ENCODE results near the gene SYNPO2. TPM values are rescaled to one million over a fixed set of nuclear protein-coding genes. Genes with fewer than 3 reads are reported as not detected.
"Not testable (repeated sequence)": the region's sequence is repeated elsewhere in the genome, so short reads cannot be mapped to it uniquely, and the experiment has no call there.

SYNPO2 gene
- total and polyA plus RNA-seq, 10 donors, result 3.6 to 72.1 (median 29.0) TPM

DNA sequence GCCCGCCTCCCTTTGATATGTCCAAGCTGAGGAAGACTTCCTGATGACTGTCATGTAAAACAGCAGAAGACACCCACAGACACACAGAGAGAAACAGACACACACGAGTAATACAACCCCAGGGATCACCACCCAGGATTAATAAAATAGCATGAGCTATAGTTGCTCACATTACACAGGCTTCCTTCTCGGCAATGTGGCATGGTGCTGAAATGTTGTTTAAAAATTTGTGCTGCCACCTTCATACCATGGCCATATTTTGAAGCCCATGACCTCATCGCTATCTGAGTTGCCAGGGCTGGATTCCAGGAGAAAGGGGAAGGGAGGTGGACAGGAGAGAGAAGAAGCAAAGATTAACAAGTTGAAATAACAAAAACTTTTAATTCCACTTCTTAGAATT is 111.7 kb downstream of the SYNPO2 start:
- H3K27me3 ChIP-seq (replicated peaks in 1 of 7), result no peaks in the 10 kb centered on the region
- H3K27ac ChIP-seq, result no peak overlapping the region
- WGBS, 5 donors, result 80 to 83% (median 83%) methylated on average over 4 of the region's 4 CpGs
- no peak for TF ChIP-seq POLR2AphosphoS5 (IDR thresholded peaks at IDR 0.05)
- DNase-seq, result no peak
- intact Hi-C loops (cut with DNase I; ENCODE audit: low total_unique reads), result no loop called here
- no peaks in the 10 kb centered on the region for H3K36me3 ChIP-seq
- peaks cover 0 to 4% (median 0%) of the 10 kb centered on the region in 6 donors for H3K4me1 ChIP-seq
- no peak overlapping the region for H3K4me3 ChIP-seq
- no peaks in the 10 kb centered on the region for H3K9me3 ChIP-seq

DNA sequence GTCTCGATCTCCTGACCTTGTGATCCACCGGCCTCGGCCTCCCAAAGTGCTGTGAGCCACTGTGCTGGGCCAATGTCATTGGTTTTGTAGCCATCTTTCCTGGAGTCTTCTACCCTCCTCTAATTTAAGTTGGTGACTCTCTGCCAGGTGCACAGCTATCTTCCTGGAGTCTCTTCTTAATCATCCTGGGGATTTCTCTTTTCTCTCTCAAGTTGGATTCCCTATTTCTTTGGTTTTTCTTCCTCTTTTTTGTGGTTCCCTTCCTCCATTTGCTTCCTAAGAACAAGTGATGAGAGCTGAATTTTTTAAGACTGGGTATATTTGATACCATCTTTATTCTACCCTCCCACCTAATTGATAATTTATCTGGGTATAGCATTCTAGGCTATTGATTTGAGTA is 113.8 kb downstream of the SYNPO2 start:
- no peak for DNase-seq
- no peaks in the 10 kb centered on the region for H3K27me3 ChIP-seq (replicated peaks in 1 of 7)
- intact Hi-C loops (cut with DNase I; ENCODE audit: low total_unique reads), result no loop called here
- H3K27ac ChIP-seq, result peak overlapping the region in 1 of 8 donors; percentile 44
- peaks cover 0 to 4% (median 0%) of the 10 kb centered on the region in 6 donors for H3K4me1 ChIP-seq
- no peaks in the 10 kb centered on the region for H3K36me3 ChIP-seq
- H3K4me3 ChIP-seq, result no peak overlapping the region
- no peak for TF ChIP-seq POLR2A (IDR thresholded peaks at IDR 0.05)
- TF ChIP-seq, protein P1, sequence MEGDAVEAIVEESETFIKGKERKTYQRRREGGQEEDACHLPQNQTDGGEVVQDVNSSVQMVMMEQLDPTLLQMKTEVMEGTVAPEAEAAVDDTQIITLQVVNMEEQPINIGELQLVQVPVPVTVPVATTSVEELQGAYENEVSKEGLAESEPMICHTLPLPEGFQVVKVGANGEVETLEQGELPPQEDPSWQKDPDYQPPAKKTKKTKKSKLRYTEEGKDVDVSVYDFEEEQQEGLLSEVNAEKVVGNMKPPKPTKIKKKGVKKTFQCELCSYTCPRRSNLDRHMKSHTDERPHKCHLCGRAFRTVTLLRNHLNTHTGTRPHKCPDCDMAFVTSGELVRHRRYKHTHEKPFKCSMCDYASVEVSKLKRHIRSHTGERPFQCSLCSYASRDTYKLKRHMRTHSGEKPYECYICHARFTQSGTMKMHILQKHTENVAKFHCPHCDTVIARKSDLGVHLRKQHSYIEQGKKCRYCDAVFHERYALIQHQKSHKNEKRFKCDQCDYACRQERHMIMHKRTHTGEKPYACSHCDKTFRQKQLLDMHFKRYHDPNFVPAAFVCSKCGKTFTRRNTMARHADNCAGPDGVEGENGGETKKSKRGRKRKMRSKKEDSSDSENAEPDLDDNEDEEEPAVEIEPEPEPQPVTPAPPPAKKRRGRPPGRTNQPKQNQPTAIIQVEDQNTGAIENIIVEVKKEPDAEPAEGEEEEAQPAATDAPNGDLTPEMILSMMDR (IDR thresholded peaks at IDR 0.05 in 8 of 11, conservative IDR thresholded peaks at IDR 0.05 in 3 of 11), result no peak
- WGBS, 5 donors, result 56 to 91% (median 59%) methylated on average over 3 of the region's 3 CpGs
- H3K9me3 ChIP-seq, result no peaks in the 10 kb centered on the region

DNA sequence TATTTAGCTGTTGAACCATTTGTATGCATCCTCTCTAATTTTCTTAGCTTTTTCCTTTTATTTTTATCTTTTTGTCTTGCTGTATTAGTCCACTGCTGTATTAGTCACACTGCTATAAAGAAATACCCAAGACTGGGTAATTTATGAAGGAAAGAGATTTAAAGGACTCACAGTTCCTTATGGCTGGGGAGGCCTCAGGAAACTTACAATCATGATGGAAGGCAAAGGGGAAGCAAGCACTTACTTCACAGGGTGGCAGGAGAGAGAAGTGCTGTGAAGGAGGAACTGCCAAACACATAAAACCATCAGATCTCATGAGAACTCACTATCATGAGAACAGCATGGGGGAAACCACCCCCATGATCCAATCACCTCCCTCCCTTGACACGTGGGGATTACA is 114.3 kb downstream of the SYNPO2 start:
- H3K36me3 ChIP-seq; H3K9me3 ChIP-seq; intact Hi-C loops (cut with DNase I; ENCODE audit: low total_unique reads); H3K4me1 ChIP-seq; H3K27me3 ChIP-seq (replicated peaks in 1 of 7); H3K4me3 ChIP-seq; DNase-seq: not testable (repeated sequence)
- 4 to 25% (median 10%) methylated on average over 1 of the region's 1 CpG for WGBS, 5 donors
- peak overlapping the region in 2 of 8 donors; percentile 6 to 44 for H3K27ac ChIP-seq

DNA sequence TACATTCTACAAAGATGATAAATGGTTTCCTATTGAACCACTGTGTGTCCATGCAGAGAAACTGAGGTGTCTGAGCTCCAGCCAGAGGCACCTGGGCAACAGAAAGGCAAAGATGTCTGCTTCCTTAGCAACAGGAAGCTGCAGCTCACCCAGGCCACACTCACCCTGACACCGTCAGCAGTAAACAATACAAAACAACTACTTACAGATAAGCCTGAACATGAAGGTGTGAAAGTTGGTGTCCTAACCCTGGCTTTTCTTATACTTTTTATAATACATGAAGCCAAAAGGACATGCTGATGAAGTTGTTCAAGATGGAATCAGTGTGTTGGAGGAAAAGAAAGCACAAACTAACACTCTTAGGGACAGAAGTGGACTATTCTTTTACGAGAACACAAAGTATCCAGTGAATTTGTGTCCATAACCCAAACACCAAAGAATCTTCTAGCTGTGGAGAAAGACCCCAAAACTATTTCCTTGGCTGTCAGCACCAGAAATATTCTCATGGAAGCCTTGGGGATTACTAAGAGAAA is 117.3 kb downstream of the SYNPO2 start:
- H3K4me3 ChIP-seq, result no peak overlapping the region
- H3K4me1 ChIP-seq, result peaks cover 0 to 14% (median 0%) of the 10 kb centered on the region in 6 donors
- intact Hi-C loops (cut with DNase I; ENCODE audit: low total_unique reads), result no loop called here
- no peaks in the 10 kb centered on the region for H3K27me3 ChIP-seq (replicated peaks in 1 of 7)
- DNase-seq, result no peak
- no peak for TF ChIP-seq POLR2AphosphoS5 (IDR thresholded peaks at IDR 0.05)
- TF ChIP-seq, protein P1 (IDR thresholded peaks at IDR 0.05 in 8 of 11, conservative IDR thresholded peaks at IDR 0.05 in 3 of 11), result no peak
- no peak for TF ChIP-seq POLR2A (IDR thresholded peaks at IDR 0.05)
- H3K36me3 ChIP-seq, result no peaks in the 10 kb centered on the region
- H3K27ac ChIP-seq, result peak overlapping the region in 1 of 8 donors; percentile 8
- H3K9me3 ChIP-seq, result no peaks in the 10 kb centered on the region
- WGBS, 5 donors, result 60 to 80% (median 65%) methylated on average over 2 of the region's 2 CpGs

DNA sequence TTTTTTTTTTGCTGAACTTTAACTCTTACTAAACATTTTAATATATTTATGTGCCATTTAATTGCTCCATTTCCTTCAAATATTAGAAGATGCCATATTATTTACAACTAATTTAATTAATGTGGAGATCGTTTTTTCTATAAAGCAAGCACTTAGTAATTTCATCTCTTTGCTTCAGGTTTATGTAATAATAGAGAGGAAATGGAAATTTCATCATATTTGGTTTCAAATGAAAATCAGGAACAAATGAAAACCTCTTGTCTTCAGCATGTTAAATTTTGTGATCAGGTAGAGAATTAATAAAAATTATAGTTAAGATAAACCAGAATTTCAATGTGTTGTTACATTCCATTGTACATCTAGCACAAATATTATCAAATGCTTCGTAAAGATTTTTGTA is 120.1 kb downstream of the SYNPO2 start:
- H3K4me3 ChIP-seq, result no peak overlapping the region
- WGBS, 5 donors, result 56 to 80% (median 68%) methylated on average over 2 of the region's 2 CpGs
- DNase-seq, result no peak
- intact Hi-C loops (cut with DNase I; ENCODE audit: low total_unique reads), result no loop called here
- no peaks in the 10 kb centered on the region for H3K36me3 ChIP-seq
- H3K27ac ChIP-seq, result no peak overlapping the region
- TF ChIP-seq, protein P1 (IDR thresholded peaks at IDR 0.05 in 8 of 11, conservative IDR thresholded peaks at IDR 0.05 in 3 of 11), result no peak
- no peak for TF ChIP-seq POLR2AphosphoS5 (IDR thresholded peaks at IDR 0.05)
- TF ChIP-seq POLR2A (IDR thresholded peaks at IDR 0.05), result no peak
- H3K9me3 ChIP-seq, result no peaks in the 10 kb centered on the region
- H3K27me3 ChIP-seq (replicated peaks in 1 of 7), result no peaks in the 10 kb centered on the region
- H3K4me1 ChIP-seq, result peaks cover 0 to 15% (median 0%) of the 10 kb centered on the region in 6 donors

DNA sequence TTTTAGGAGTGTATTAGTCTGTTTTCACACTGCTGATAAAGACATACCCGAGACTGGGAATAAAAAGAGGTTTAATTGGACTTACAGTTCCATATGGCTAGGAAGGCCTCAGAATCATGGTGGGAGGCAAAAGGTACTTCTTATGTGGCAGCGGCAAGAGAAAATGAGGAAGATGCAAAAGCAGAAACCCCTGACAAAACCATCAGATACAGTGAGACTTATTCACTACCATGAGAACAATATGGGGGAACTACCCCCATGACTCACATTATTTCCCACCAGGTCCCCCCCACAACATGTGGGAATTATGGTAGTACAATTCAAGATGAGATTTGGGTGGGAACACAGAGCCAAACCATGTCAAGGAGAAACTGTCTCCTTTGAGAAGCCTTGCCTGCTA is 121.6 kb downstream of the SYNPO2 start:
- H3K27me3 ChIP-seq (replicated peaks in 1 of 7); intact Hi-C loops (cut with DNase I; ENCODE audit: low total_unique reads); H3K9me3 ChIP-seq; DNase-seq; H3K4me3 ChIP-seq; H3K36me3 ChIP-seq: not testable (repeated sequence)
- Histone ChIP-seq H3K27ac (peak overlapping the region in 1 of 8 donors; percentile 19), H3K4me1 (peaks cover 0 to 15% (median 0%) of the 10 kb centered on the region in 6 donors)
- 54 to 89% (median 79%) methylated on average over 2 of the region's 2 CpGs for WGBS, 5 donors
